HG03342 (cell line): Measurements from ENCODE around the gene ETV3L.

Source experiments
- ATAC-seq: cut with Tn5 transposase; IDR thresholded peaks from one replicate; pipeline ENCODE4 v1.9.1; 2021; ENCODE audit warnings: mild to moderate bottlenecking, moderate library complexity; ENCODE audit not compliant: unreplicated experiment

The ETV3L gene

GRCh38 chr1:157132616-157133167 lies 33.1 kb upstream of the ETV3L start:
- ATAC-seq = no peak

GRCh38 chr1:157132111-157132510 lies 32.5 kb upstream of the ETV3L start:
- no peak for ATAC-seq

- no peak for ATAC-seq
Observed at GRCh38 chr1:157131281-157131680, 31.7 kb upstream of the ETV3L start.

- no peak for ATAC-seq
Observed at GRCh38 chr1:157124855-157125254, 25.2 kb upstream of the ETV3L start.

- no peak for ATAC-seq
Observed at GRCh38 chr1:157119448-157119847, 19.8 kb upstream of the ETV3L start.

- no peak for ATAC-seq
Observed at GRCh38 chr1:157119008-157119407, 19.4 kb upstream of the ETV3L start.

GRCh38 chr1:157117527-157118057 lies 18.0 kb upstream of the ETV3L start:
- no peak for ATAC-seq

- no peak for ATAC-seq
Observed at GRCh38 chr1:157116737-157117103, 17.1 kb upstream of the ETV3L start.

GRCh38 chr1:157115851-157116736 lies 16.5 kb upstream of the ETV3L start:
- no peak for ATAC-seq

GRCh38 chr1:157115429-157115838 lies 15.8 kb upstream of the ETV3L start:
- no peak for ATAC-seq

GRCh38 chr1:157114183-157115121 lies 14.8 kb upstream of the ETV3L start:
- ATAC-seq = no peak

GRCh38 chr1:157113631-157114030 lies 14.0 kb upstream of the ETV3L start:
- ATAC-seq = no peak

- no peak for ATAC-seq
Observed at GRCh38 chr1:157113106-157113505, 13.5 kb upstream of the ETV3L start.

- no peak for ATAC-seq
Observed at GRCh38 chr1:157112186-157112867, 12.7 kb upstream of the ETV3L start.

- no peak for ATAC-seq
Observed at GRCh38 chr1:157111396-157112165, 12.0 kb upstream of the ETV3L start.

GRCh38 chr1:157110686-157111085 lies 11.1 kb upstream of the ETV3L start:
- no peak for ATAC-seq

GRCh38 chr1:157110003-157110402 lies 10.4 kb upstream of the ETV3L start:
- no peak for ATAC-seq

GRCh38 chr1:157108448-157108847 lies 8.8 kb upstream of the ETV3L start:
- ATAC-seq = no peak

- no peak for ATAC-seq
Observed at GRCh38 chr1:157107702-157108101, 8.1 kb upstream of the ETV3L start.

- no peak for ATAC-seq
Observed at GRCh38 chr1:157106813-157107189, 7.2 kb upstream of the ETV3L start.
